CMK (cell line): ENCODE results near the gene UCN.
"Not testable (repeated sequence)": the region's sequence is repeated elsewhere in the genome, so short reads cannot be mapped to it uniquely, and the experiment has no call there.

Experiments
- DNase-seq: peaks from one replicate; pipeline ENCODE4 v3.0.0-alpha.2; 2010; ENCODE audit warnings: low read depth

UCN gene, protein sequence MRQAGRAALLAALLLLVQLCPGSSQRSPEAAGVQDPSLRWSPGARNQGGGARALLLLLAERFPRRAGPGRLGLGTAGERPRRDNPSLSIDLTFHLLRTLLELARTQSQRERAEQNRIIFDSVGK

DNA sequence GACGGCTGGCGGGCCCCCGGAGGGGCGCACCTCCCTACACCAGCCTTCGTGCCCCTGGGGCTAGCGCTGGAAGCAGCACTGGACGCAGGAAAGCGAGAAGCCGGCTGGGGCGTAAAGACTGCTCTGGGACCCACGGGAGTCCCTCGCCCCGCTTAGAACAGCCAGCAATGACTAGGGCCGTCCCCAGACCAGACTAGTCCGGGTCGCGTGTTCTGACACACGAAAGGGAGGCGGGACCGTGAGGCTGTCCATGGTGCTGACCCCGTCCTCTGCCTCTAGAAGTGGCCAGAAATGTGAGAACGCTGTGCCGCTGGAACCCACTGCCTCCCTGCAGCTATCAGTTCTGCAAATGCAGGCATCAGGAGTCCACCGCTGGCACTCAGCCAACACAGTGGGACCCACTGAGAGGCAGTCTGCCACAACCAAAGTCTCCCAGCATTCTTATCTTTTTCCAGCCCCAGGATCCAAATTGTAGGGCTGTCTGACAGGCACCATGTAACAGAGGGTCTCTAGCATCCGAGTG lies at the start of gene UCN:
Gene UCN, minus strand, starts transcription at position 87 of the 523 bp plus-strand sequence. CDS start 550 bp downstream, outside the sequence.
- no peak for DNase-seq

DNA sequence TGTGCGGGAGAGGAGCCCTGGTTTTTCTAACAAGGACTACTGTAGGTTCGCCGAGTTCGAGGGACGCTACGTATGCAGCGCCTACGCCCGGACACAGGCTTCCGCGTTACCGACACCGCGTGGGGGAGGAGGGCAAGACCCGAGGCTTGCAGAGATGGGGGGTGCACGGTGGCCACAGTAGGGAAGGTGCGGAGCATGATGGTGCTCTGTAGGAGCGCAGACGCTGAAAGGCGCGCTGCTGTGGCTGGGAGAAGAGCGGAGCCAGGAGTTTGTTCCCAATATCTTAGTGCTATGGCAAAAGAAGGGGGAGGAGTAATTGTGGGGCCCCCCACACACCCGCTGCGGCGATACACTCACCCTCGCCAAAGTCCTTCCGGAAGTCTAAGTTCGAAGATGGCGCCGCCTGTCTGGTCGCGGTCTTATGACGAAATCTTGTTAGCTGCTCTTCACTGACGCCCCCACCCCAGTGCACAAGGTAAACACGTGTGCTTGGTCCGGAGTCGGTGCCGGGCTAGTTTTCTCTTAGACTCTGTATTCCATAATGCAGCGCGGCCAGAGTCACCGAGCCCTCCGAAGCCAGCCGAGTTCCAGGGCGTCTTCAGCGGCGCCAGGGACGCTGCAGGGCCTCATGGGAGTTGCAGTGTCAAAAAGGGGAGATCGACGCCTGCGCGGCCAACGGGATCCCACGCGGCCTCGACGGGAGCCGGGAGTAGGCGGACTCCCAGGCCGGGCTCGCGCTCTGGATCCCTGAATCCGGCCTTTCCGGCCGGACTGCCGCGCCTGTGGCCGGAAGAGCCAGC lies 48.3 kb upstream of the UCN start, which contains the start of gene GTF3C2:
Gene GTF3C2, minus strand, starts transcription at position 383 of the 800 bp plus-strand sequence. CDS start 13,210 bp downstream, outside the sequence.
- peak; percentile 98 for DNase-seq

DNA sequence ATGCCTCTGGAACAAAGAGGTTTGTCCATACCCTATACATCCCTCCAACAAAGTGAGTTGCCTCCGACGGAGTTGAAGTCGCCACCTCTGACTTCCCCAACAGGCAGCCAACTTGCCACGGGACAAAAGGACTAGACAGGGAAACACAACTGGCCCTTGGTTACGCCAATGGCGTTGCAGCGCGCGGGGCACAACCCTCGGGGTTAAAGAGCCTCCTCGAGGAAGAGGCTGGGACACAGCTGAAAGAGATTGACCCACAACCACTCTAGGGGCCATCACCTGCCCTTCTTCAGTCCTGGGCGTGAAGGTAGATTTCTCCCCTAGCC lies 47.8 kb upstream of the UCN start:
- DNase-seq = no peak

DNA sequence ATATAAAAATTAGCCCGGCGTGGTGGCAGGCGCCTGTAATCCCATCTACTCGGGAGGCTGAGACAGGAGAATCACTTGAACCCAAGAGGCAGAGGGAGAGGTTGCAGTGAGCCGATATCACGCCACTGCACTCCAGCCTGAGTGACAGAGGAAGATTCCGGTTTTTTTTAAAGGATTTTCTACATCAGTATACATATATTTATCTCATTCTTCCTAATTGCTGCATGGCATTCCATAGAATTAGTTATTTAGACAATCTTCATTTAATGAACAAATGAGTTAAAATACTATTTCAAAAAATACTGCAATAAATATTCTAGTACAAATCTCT lies 46.3 kb upstream of the UCN start:
- DNase-seq = no peak

DNA sequence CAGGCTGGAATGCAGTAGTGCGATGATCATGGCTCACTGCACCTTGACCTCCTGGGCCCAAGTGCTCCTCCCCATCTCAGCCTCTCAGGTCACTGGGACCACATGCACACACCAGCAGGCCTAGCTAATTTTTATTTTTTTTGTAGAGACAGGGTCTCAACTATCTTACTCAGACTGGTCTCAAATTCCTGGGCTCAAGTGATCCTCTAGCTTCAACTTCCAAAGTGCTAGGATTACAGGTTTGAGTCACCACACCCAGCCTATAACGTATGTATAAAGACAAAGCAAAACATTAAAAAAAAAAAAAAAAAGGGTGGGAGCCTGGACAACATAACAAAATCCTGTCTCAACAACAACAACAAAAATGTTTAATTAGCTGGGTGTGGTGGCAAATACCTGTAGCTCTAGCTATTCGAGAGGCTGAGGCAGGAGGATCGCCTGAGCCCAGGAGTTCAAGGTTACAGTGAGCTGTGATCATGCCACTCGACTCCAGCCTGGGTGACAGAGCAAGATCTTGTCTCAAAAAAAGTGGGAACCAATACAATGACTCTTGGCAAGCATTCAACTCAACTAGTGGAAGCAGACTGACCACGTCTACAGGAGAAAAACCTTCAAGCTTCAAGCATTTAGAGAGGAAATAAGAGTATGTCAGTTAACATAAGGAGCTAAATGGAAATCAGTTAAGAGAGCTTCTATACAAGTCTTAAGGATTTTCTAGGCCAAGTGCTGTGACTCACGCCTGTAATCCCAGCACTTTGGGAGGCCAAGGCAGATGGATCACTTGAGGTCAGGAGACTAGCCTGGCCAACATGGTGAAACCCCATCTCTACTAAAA lies 45.7 kb upstream of the UCN start:
- DNase-seq = no peak

DNA sequence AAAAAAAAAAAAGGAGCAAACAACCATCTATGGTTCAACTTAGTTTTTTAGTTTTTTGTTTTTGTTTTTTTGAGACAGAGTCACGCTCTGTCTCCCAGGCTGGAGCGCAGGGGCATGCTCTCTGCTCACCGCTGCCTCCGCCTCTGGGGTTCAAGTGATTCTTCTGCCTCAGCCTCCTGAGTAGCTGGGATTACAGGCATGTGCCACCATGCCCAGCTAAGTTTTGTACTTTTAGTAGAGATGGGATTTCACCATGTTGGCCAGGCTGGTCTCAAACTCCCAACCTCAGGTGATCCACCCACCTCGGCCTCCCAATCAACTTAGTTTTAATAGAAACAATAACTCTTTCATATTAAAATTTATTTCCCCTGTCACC lies 45.1 kb upstream of the UCN start:
- not testable (repeated sequence) for DNase-seq

DNA sequence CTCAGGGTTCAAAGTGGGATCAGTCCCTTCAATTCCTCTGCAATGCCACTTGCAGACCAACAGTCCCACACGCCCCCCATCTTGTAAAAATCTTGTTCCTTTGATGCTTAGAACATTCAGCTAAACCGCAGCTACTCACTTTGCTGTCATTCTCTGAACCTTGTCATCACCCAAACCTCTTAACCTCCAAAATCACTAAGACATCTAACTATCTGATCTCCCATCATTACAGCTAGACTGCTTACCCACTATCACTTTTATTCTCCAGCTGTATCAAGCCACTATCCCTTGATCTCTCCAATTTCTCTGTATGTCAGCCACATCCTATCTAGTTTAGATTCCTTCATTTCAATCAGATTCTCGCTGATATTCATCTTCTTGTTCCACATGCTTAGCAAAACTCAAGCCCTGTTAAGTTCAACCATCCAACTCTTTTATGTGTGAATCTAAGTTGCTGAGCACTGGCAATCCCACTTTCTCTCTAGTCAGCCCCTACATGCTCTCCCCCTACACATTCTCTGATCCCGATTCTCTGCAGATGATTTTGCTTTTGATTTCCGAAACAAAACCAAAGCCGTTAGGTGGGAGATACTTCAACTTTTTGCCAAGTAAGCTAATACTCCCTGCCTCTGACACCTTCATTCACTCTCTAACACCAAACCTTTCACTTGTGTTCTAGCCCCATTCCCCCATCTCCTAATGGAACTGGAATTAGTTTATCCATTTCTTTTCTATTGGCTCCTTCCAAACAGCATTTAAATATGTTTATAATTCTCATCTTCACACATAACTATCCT lies 43.8 kb upstream of the UCN start:
- no peak for DNase-seq

DNA sequence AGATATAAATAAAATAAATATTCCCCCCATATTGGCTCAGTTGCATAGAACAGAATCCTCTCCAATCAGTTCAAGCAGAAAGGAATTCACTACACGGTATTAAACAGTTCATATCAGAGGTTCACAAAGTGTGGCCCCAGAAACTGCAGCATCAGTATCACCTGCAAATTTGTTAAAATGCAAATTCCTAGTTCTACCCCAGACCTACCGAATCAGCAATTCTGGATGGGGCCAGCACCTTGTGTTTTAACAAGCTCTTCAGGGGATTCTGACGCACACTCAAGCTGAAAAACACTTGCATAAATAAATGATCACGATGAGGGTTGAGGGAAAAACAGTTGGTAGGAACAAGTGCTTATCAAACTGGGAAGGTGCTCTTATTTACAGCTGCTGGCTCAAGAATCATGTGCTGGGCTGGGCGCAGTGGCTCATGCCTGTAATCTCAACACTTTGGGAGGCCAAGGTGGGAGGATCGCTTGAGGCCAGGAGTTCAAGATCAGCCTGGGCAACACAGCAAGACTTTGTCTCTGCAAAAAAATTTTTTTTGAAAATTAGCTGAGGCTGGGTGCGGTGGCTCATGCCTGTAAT lies 42.0 kb upstream of the UCN start:
- no peak for DNase-seq

DNA sequence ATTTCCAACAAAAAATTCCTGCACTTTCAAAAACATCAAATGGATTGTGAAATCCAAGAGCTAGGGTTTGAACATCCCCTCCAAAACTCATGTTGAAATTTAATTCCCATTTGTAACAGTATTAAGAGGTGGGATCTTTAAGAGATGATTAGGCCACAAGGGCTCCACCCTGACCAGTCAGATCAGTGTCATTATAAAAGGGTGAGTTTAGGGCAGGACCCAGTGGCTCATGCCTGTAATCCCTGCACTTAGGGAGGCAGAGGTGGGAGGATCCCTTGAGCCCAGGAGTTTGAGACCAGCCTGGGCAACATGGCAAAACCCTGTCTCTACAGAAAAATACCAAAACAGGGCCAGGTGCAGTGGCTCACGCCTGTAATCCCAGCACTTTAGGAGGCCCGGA lies 39.4 kb upstream of the UCN start:
- no peak for DNase-seq

DNA sequence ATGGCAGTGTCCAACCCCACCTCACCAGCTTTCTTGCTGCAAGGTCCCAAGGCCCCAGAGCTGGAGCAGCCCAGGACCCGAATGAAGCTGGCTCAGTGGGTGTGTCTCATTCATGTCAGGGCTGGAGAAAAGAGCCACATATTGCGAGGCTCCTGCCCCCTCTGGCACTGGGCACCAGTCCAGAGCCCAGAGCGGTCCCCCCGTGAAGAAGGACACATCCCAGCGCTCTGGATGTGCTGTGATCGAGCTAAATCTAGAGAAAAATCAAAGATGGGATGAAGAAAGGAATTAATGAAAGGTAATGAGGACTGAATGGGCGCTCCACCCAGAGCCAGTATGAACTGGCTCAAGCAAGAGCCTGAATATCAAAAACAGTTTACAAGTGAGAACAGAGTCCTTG lies 27.9 kb upstream of the UCN start:
- no peak for DNase-seq

DNA sequence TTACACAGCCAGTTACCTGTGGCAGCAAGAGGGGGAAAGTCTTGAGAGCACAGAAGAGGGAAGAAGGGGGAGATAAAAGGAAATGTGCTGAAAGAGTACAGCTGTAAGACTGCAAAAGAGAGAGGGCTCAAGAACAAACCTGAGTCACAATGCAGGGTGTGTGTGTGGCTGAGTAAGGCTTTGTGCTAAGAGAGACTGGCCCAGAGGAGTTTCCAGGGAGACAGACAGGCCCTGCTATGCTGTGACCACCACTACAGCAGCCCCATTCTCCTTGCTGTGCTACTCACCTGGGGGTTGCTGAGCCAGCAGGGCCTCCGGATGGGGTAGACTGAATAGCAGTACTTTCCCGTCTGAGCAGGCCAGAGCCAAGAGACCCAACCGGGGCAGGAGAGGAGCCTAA lies 27.1 kb upstream of the UCN start:
- DNase-seq = no peak

DNA sequence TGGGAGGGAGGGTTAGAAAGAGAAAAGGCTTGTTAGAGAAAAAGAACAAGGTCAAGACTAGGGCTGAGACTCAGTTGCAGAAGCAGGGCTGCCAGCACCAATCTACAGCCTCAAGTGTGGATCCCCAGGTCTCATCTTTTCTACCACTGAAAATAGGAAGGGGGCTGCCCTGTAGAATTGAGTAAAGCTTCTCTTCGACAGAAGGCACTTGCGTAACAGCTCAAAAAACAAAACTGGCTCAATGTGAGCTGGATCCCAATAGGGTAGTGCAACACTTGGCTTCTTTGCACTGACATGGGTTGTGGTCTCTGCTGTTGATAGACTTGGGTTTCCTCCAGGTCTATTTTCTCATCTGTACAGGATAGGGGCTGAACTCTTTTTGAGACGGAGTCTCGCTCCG lies 16.5 kb upstream of the UCN start:
- DNase-seq = no peak

DNA sequence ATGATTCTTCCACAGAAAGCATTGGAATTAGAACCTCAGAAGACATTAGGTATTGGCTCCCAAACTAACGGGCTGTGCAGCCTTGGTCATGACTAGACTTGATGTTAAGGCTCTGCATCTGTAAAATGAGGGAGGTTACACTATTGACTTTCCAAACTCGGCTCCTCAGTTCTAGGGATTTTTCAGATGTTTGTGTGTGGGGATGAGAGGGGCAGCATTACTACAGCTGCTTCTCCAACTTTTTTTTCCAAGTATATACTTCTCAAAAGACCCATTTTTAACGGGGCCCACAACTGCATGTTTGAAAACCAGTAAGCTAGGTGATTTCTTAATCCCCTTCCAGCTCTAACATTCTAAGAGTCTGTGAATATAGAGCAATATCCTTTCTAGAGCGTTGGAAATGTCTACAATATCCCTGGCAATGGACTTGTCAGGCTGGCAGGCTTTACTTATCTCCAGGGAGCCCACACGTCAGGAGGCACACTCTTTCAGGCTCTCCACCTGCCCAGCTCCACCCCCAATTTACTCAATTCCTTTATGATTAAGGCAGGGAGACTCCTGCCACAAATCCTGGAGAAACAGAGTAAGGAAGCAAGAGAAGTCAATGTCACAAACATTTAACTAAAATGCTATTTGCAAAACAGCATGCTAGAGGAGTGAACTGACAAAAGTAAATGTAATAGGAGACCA lies 15.5 kb upstream of the UCN start:
- DNase-seq = no peak

DNA sequence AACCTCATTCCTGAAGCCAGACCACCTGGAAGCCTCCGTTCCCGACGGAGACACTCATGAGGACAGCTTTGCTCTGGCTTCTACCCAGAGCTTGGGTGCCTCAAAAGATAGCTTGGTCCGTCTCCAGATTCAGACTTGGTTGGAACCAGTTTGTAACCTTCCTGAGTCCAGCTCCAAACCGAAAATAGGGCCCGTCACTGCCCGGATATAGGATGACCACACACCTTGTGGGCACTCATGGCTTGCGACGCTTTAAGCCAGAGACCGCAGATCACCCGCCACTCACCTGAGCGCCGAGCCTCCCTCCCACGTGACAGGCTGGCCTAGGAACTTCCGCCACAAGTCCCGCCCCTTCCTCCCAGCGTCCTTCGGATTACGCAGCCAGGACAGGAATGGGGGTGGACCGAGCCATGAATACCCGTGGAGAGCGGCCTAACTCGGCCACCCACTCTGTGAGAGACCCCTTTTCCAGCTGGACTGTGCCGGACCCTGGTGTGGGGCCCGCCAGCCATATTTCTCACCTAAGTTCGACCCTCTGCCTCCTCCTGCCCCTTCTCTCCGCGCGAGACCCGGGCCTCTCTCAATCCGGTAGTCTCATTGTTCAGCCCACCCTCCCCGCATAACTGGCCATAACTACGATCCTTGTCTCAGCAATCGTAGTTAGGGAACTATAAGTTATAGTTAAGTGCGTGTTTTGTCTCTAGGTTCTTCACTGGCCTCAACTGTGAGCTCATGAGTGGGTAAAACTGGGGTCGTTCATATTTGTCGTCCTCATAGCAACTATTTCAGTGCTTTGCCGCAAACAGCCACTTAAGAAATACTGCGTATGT lies 14.7 kb upstream of the UCN start, which contains the start of gene MPV17:
Gene MPV17, minus strand, starts transcription at position 332 of the 830 bp plus-strand sequence. CDS start 580 bp downstream, outside the sequence.
- peak; percentile 86 for DNase-seq

DNA sequence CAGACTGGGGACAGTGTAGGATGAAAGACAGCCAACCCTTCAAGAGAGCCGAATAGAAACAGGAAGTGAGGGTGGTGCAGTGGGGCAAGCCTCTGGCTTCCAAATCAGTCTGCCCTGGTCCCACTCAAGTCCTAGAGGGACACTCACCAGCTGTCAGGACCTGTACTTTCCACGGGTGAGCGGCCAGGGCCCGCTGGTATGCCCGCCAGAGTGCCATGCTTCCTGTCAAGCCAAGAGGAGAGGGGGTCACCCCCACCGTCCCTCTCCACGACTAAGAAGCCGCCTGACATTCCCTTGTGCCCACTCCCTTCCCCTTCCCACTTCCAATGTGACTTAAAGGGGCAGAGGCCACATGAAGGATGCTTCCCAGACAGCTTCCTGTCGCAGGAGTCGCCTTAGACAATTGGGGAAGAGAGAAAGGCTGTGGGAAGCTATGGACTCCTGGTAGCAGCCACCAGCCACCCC lies 14.1 kb upstream of the UCN start:
- DNase-seq = peak; percentile 37

DNA sequence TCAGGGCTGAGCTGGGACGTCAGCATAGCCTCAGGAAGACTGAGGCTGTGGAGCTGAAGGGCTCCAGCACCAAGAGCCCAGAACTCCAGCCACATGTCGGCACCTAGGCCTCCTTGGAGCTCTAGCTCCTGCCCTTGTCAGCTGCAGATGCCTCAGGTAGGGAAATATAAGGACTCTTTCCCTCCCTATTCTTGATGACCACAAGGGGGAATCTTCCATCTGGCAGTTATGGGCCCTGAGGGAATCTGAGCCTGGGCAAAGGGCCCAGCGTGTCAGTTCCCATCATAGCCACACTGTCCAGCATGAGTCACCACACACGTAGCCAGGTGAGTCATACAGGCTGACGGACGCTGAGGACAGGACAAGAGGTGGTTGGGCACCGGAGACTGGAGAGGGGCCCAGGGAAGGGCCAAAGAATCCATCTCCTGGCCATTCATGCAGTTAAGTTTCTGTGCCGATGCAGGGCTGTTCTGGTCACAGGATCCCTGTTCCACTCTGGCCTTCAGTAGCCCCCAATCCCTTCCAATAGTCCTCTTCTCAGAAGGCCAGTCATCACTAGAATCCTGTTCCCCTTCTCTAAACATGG lies 12.8 kb upstream of the UCN start:
- DNase-seq = no peak

DNA sequence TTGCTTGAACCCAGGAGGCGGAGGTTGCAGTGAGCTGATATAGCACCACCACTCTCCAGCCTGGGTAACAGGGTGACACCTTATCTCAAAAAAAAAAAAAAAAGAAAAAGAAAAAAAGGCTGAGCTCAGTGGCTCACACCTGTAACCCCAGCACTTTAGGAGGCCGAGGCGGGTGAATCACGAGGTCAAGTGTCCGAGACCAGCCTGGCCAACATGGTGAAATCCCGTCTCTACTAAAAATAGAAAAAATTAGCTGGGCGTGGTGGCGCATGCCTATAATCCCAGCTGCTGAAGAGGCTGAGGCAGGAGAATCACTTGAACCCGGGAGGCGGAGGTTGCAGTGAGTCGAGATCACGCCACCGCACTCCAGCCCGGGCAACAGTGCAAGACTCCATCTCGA lies 11.6 kb upstream of the UCN start:
- not testable (repeated sequence) for DNase-seq

DNA sequence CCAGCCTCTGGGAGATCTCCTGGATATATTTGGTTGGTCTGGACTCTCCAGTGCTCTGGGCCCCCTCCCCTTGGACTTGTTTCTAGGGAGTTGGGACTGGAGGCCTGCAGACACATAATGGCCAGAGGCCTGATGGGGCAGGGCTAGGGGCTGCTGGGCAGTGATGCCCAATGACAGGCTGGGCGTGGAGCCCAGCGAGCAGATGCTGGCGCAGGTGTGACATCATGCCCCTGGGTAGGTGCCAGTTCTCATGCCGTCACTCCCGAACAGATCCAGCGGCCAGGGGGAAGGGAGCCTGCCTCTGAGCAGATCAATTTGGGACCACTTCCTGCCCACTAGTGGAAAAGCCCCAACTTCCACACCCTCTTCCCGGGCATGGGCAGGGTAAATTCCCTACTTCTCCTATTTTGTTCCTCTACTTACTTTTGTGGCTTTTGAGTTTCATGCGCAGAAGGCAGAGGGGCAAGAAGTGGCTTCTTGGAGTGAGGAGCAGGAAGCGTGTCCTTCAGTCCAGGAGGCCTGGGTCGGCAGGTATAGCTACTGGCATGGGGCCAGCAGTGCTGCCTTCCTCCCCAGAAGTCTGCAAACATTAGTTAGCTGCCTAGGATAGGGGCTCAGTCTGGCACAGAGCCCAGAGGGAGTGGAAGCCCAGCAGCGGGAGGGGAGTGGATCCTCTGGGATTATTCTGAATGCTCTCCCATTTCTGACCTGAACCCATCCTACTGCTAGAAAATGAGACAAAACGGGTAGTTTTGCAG lies 8.6 kb upstream of the UCN start:
- DNase-seq = no peak

DNA sequence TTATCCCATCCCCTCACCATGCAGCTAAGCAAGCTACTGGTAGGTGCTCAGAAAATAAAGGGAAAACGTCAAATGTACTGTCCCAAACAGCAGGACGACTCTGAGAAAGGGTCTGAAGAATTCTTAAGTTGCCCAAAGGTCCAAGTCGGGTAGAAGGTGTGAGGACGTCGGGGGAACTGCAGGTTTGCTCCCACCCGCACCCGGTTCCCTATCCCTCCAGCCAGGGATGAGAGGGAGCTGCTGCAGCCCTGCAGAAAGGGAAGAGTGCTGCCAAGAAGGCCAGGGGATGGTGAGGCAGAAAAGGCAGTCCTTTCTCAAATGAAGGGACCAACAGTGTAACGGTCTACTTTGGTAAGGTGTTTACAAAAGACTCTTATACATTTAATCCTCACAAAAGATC lies 6.9 kb upstream of the UCN start:
- DNase-seq = no peak
